ENCODE measurements around the gene CAMTA1.

GRCh38 chr1:7287013-7287412 is 501.8 kb downstream of the CAMTA1 start:
- TF ChIP-seq CTCF (tag by site-specific recombination; IDR thresholded peaks at IDR 0.05) (0 out of 2 replicates have a peak, but pooled peaks have one; percentile 12), BCL11A (tag by site-specific recombination; IDR thresholded peaks at IDR 0.05; ENCODE audit: low read depth) (no peak), KLF9 (tag by site-specific recombination; IDR thresholded peaks at IDR 0.05; ENCODE audit: low read depth) (no peak), ZNF311 (tag by site-specific recombination; IDR thresholded peaks at IDR 0.05; ENCODE audit: borderline replicate concordance) (no peak), ZBTB1 (tag by site-specific recombination; IDR thresholded peaks at IDR 0.05) (no peak), ZNF362 (tag by site-specific recombination; IDR thresholded peaks at IDR 0.05) (no peak), ZNF324 (tag by site-specific recombination; IDR thresholded peaks at IDR 0.05) (no peak), ZNF248 (tag by site-specific recombination; IDR thresholded peaks at IDR 0.05) (no peak), ZBTB21 (tag by site-specific recombination; IDR thresholded peaks at IDR 0.05) (no peak), ZNF10 (tag by site-specific recombination; IDR thresholded peaks at IDR 0.05) (no peak), KLF10 (tag by site-specific recombination; IDR thresholded peaks at IDR 0.05) (no peak), ZNF394 (tag by site-specific recombination; IDR thresholded peaks at IDR 0.05; ENCODE audit: borderline replicate concordance) (no peak)

Measured in HEK293 (cell line).